Vagina (tissue), 2 donors: ENCODE results near the gene FOSL1.

Source experiments
- POLR2A ChIP-seq, 2 donors: fragments of 450-650 bp; IDR thresholded peaks; one replicate each; pipeline ENCODE4 v1.6.1; 2017; ENCODE audit warnings: antibody characterized with exemption in 2 of 2, mild to moderate bottlenecking in 2 of 2, moderate library complexity in 2 of 2
- POLR2AphosphoS5 ChIP-seq, 2 donors: sonication (generic); formaldehyde crosslinking; IDR thresholded peaks; one replicate each; pipeline ENCODE4 v1.9.0; 2017; ENCODE audit warnings: antibody characterized with exemption in 2 of 2, mild to moderate bottlenecking in 2 of 2, low read depth in 1 of 2; ENCODE audit not compliant: insufficient read depth in 1 of 2
- TF ChIP-seq, protein P1 (sequence below), 3 experiments: fragments of 450-650 bp in 2 of 3; fragments of 200-600 bp in 1 of 3; sonication (generic) in 1 of 3; IDR thresholded peaks; one replicate each; pipeline ENCODE4 v1.5.1; 2017 to 2019; ENCODE audit warnings: antibody characterized with exemption in 3 of 3, mild to moderate bottlenecking in 2 of 3, moderate library complexity in 2 of 3

DNA sequence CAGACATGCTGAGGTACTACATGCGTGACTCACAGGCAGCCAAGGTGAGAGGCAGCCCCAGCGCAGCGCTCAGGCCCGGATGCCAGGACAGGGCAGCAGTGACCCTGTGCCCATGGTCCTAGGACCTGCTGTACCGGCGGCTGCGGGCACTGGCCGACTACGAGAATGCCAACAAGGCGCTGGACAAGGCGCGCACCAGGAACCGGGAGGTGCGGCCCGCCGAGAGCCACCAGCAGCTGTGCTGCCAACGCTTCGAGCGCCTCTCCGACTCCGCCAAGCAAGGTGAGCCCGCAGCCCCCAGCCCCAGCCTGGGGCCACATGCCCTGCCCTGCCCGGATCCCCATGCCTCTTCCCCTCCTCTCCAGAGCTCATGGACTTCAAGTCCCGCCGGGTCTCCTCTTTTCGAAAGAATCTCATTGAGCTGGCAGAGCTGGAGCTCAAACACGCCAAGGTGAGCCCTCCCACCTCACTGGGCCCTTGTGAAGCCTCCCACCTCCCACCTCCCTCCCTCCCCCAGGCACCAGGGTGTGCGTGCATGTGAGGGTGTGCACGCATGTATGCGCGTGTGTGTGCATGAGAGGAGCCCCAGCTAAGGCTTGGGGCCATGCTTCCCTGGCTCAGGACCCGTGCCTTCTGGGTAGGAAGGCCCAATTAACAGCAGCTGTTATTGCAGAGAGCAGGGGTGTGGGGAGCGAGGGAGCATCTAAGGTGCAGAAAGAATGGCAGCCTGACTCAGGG is 47.5 kb downstream of the FOSL1 start:
- TF ChIP-seq, protein P1, sequence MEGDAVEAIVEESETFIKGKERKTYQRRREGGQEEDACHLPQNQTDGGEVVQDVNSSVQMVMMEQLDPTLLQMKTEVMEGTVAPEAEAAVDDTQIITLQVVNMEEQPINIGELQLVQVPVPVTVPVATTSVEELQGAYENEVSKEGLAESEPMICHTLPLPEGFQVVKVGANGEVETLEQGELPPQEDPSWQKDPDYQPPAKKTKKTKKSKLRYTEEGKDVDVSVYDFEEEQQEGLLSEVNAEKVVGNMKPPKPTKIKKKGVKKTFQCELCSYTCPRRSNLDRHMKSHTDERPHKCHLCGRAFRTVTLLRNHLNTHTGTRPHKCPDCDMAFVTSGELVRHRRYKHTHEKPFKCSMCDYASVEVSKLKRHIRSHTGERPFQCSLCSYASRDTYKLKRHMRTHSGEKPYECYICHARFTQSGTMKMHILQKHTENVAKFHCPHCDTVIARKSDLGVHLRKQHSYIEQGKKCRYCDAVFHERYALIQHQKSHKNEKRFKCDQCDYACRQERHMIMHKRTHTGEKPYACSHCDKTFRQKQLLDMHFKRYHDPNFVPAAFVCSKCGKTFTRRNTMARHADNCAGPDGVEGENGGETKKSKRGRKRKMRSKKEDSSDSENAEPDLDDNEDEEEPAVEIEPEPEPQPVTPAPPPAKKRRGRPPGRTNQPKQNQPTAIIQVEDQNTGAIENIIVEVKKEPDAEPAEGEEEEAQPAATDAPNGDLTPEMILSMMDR (IDR thresholded peaks at IDR 0.05) = no peak
- TF ChIP-seq POLR2A (IDR thresholded peaks at IDR 0.05) = no peak
- TF ChIP-seq POLR2AphosphoS5 (IDR thresholded peaks at IDR 0.05; ENCODE audit: insufficient read depth in 1 of 2, low read depth in 1 of 2) = no peak
